Stomach smooth muscle (tissue), 2 donors: ENCODE results near the gene RPTOR.

Experiments used
- H3K27ac ChIP-seq: one replicate; pipeline ENCODE4 v1.7.0; 2013; ENCODE audit warnings: mild to moderate bottlenecking, low read length, inconsistent platforms
- H3K27me3 ChIP-seq, 2 donors: one replicate each; pipeline ENCODE4 v1.7.0; 2013; ENCODE audit warnings: low read length in 2 of 2; ENCODE audit not compliant: insufficient read depth in 2 of 2, control insufficient read depth in 1 of 2
- H3K36me3 ChIP-seq, 2 donors: one replicate each; pipeline ENCODE4 v1.7.0; 2013; ENCODE audit warnings: low read length in 2 of 2; ENCODE audit not compliant: control insufficient read depth in 2 of 2, insufficient read depth in 2 of 2
- H3K4me1 ChIP-seq: one replicate; pipeline ENCODE4 v1.7.0; 2013; ENCODE audit warnings: low read length; ENCODE audit not compliant: control insufficient read depth, insufficient read depth
- H3K4me3 ChIP-seq, 2 donors: one replicate each; pipeline ENCODE4 v1.7.0; 2013; ENCODE audit warnings: low read length in 2 of 2
- H3K9ac ChIP-seq, 2 donors: one replicate each; pipeline ENCODE4 v1.7.0; 2013; ENCODE audit warnings: low read length in 2 of 2, mild to moderate bottlenecking in 1 of 2
- H3K9me3 ChIP-seq, 2 donors: one replicate each; pipeline ENCODE4 v1.7.0; 2013; ENCODE audit warnings: low read length in 2 of 2; ENCODE audit not compliant: control insufficient read depth in 2 of 2
- donor health status: healthy.
- donor health status: Pancreatic carcinoma.

The RPTOR gene

DNA sequence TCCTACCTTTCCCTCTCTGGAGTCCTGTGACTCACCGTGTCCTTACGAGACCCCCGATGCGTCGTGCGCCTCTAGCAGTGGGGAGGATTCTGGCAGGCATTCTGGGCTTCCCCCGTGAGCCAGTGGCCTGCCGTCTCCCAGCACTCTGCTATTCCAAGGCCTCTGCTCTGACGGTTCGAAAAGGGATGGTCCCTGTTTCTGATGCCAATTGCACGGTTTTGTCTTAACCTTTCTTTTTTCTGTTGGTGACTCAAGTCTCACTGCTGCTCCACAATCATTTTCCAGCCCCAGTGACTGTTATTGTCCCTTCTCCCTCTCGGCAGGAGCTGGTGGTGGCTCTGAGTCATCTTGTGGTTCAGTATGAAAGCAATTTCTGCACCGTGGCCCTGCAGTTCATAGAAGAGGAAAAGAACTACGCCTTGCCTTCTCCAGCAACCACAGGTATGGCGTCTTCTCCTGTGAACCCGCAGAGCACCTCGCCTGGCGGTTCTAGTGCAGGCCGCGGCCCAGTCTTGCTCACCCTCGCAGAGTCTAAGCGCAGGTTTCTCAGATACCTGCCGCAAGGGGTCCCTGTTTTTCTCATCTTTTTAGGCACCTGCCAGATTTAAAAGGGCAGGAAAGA, 346.9 kb downstream of the RPTOR start:
- Histone ChIP-seq H3K27ac (peak overlapping the region; percentile 89), H3K27me3 (no peaks in the 10 kb centered on the region), H3K4me3 (peak overlapping the region in 1 of 2 donors; percentile 29), H3K9me3 (no peaks in the 10 kb centered on the region), H3K4me1 (peaks cover 33% of the 10 kb centered on the region), H3K9ac (peak overlapping the region; percentile 47 to 50), H3K36me3 (peaks cover 5 to 12% of the 10 kb centered on the region in 2 donors)

GRCh38 chr17:80892019-80892855, 347.6 kb downstream of the RPTOR start:
- peak overlapping the region; percentile 47 to 50 for H3K9ac ChIP-seq
- peaks cover 5 to 14% of the 10 kb centered on the region in 2 donors for H3K36me3 ChIP-seq
- H3K27ac ChIP-seq = peak overlapping the region; percentile 89
- no peaks in the 10 kb centered on the region for H3K9me3 ChIP-seq
- peaks cover 33% of the 10 kb centered on the region for H3K4me1 ChIP-seq
- no peaks in the 10 kb centered on the region for H3K27me3 ChIP-seq
- peak overlapping the region in 1 of 2 donors; percentile 44 for H3K4me3 ChIP-seq

GRCh38 chr17:80892900-80893603, 348.4 kb downstream of the RPTOR start:
- Histone ChIP-seq H3K27me3 (no peaks in the 10 kb centered on the region), H3K9ac (peak overlapping the region; percentile 24 to 47), H3K4me3 (no peak overlapping the region), H3K27ac (peak overlapping the region; percentile 89), H3K9me3 (no peaks in the 10 kb centered on the region), H3K36me3 (peaks cover 5 to 14% of the 10 kb centered on the region in 2 donors), H3K4me1 (peaks cover 33% of the 10 kb centered on the region)

DNA sequence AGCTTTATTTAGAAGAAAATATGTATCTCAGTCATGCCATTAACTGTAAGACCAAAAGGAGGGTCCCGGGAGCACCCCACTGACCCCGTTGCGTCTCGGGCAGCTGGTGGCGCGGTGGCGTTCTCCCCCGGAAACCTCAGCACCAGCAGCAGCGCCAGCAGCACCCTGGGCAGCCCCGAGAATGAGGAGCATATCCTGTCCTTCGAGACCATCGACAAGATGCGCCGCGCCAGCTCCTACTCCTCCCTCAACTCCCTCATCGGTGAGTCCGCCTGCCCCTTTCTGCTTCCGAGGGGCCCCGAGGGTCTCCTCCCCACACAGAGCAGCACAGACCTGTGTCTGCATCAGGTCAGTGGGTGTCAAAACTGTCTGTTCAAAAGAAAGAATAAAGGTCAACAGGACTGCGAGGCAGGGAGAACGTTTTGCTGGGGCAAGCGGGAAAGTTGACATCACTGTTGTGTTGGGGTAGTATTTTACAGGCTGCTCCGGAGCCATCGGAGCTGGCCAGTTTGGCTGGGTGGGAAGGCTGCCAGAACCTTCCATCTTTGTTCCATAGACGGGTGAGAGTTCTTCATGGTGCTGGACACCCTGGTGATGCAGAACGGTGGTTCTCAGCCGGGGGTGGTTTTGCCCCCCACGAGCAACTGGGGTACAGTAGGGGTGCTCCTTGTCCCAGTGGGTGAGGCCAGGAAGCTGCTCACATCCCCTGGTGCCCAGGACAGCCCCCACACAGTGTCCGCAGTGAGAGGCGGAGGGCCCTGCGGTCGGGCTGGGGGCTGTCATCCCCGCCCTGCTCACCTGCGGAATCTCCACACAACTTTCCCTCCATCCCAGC, 349.2 kb downstream of the RPTOR start:
- H3K4me3 ChIP-seq = no peak overlapping the region
- peaks cover 7 to 12% of the 10 kb centered on the region in 2 donors for H3K36me3 ChIP-seq
- H3K27me3 ChIP-seq = no peaks in the 10 kb centered on the region
- no peak overlapping the region for H3K9ac ChIP-seq
- H3K4me1 ChIP-seq = peaks cover 33% of the 10 kb centered on the region
- no peak overlapping the region for H3K27ac ChIP-seq
- no peaks in the 10 kb centered on the region for H3K9me3 ChIP-seq

DNA sequence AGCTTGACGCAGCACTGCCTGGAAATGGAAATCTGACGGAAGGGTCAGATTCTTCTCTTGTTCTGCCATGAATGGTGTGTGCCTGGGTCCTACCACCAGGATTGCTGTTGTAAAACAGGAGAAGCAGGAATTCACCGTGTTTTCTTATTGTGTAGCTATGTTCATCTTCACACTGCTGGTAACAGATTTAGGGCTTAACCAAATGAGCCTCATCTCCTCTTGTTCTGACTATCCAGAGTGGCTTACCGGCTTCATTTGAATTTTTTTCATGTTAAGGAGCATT, 349.7 kb downstream of the RPTOR start:
- Histone ChIP-seq H3K9me3 (no peaks in the 10 kb centered on the region), H3K36me3 (peaks cover 7 to 12% of the 10 kb centered on the region in 2 donors), H3K9ac (no peak overlapping the region), H3K27ac (no peak overlapping the region), H3K27me3 (no peaks in the 10 kb centered on the region), H3K4me1 (peaks cover 33% of the 10 kb centered on the region), H3K4me3 (no peak overlapping the region)

DNA sequence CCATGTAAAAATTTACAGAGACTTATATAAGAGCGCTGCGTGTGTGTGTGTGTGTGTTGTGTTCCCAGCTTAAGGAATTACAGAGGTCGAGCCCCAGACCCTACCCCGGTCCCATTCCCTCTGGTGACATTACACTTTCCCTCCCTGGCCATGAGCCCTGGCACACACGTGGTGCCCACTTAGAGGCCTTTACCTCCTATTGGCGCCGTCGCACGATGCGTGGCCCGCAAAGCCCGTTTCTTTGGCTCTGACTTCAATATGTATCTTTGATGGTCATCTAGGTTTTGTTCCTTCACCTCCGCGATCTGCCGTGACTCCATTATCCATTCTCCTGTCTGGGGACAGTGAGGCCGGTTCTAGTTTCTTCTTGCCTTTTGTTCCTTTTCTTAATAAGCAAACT, 350.1 kb downstream of the RPTOR start:
- peaks cover 7 to 12% of the 10 kb centered on the region in 2 donors for H3K36me3 ChIP-seq
- H3K4me3 ChIP-seq = no peak overlapping the region
- H3K9me3 ChIP-seq = no peaks in the 10 kb centered on the region
- H3K4me1 ChIP-seq = peaks cover 33% of the 10 kb centered on the region
- H3K9ac ChIP-seq = no peak overlapping the region
- no peaks in the 10 kb centered on the region for H3K27me3 ChIP-seq
- no peak overlapping the region for H3K27ac ChIP-seq

DNA sequence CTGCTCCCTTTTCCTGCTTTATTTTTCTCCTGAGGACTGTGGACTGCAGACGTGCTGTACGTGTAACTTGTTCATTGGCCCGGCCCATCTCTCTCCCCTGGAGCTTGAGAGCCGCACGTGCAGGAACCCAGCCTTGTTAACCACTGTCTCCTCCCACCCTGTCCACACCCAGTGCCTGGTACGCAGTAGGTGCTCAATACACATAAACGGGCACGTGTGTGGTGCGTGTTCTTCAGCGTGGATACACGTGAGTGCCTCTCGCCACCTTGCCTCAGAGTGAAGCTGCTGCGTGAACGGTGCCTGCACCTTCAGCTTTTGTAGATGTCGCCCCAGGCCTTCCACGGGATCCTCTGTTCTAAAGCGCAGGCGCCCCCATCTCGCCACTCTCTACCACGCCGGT, 350.7 kb downstream of the RPTOR start:
- H3K4me3 ChIP-seq = no peak overlapping the region
- H3K27ac ChIP-seq = no peak overlapping the region
- peaks cover 29% of the 10 kb centered on the region for H3K4me1 ChIP-seq
- peaks cover 7 to 13% of the 10 kb centered on the region in 2 donors for H3K36me3 ChIP-seq
- no peak overlapping the region for H3K9ac ChIP-seq
- H3K9me3 ChIP-seq = no peaks in the 10 kb centered on the region
- no peaks in the 10 kb centered on the region for H3K27me3 ChIP-seq

GRCh38 chr17:80898716-80899115, 354.1 kb downstream of the RPTOR start:
- Histone ChIP-seq H3K4me1 (peaks cover 3% of the 10 kb centered on the region), H3K27me3 (no peaks in the 10 kb centered on the region), H3K9ac (no peak overlapping the region), H3K36me3 (peaks cover 10 to 11% of the 10 kb centered on the region in 2 donors), H3K9me3 (no peaks in the 10 kb centered on the region), H3K27ac (no peak overlapping the region), H3K4me3 (no peak overlapping the region)

DNA sequence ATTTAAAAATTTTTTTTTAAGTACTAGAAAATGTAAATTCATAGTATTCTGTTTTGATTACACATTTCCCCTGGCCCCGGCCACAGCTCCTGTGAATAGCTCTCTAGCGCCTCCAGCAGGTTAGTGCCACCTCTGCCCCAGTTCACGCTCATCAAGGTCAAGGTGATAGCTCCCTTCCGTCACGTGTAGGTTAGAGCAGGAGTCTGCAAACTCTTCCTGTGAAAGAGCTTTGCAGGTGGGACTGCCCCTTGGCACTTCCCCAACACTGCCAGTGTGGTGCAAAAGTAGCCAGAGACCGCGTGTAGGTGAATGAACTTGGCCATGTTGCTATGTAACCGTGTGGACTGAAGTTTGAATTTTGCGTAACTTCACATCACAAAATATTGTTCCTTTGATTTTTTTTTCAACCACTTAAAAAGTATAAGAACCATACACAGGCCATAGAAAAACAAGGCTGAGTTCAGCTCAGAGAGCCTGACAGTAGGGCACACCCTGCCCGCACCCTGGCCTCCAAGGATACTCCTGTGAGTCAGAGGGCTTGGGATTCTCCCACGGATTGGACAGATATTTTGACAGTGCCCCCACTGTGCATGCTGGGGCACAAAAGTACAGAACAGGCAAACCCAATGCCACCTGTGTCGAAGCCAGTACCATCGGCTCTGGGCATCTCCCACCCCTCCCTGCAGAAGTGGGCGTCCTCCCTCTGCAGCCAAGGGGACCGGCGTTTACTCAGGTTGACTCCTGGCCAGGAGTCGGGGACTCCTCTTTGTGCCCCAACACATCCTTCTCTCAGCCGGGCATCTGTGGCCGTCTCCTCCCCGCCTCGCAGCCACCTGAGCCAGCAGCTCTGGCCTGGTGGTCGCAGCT, 355.0 kb downstream of the RPTOR start:
- Histone ChIP-seq H3K36me3 (peaks cover 5 to 10% of the 10 kb centered on the region in 2 donors), H3K4me3 (no peak overlapping the region), H3K27ac (no peak overlapping the region), H3K27me3 (no peaks in the 10 kb centered on the region), H3K9me3 (no peaks in the 10 kb centered on the region), H3K4me1 (peaks cover 2% of the 10 kb centered on the region), H3K9ac (no peak overlapping the region)
